GM12872 (cell line): ENCODE results near the gene COPRS.
A peak's percentile ranks its signal among the peaks of the same experiment; 100 is the strongest.

Experiments
- CTCF ChIP-seq: IDR thresholded peaks from 3 replicates; pipeline ENCODE4 v1.5.1; 2011; ENCODE audit warnings: low read depth, mild to moderate bottlenecking, low read length, moderate library complexity; ENCODE audit not compliant: insufficient read depth

The COPRS gene

GRCh38 chr17:31843070-31843745, 15.8 kb downstream of the COPRS start:
- no peak for TF ChIP-seq CTCF

GRCh38 chr17:31842195-31843069, 16.6 kb downstream of the COPRS start:
- TF ChIP-seq CTCF, result peak; percentile 94

- no peak for TF ChIP-seq CTCF
These were observed 17.2 kb downstream of the COPRS start for GRCh38 chr17:31841850-31842194.

- no peak for TF ChIP-seq CTCF
These were observed 20.3 kb downstream of the COPRS start for GRCh38 chr17:31838636-31839225.

GRCh38 chr17:31835984-31836383, 23.1 kb downstream of the COPRS start:
- TF ChIP-seq CTCF, result no peak

GRCh38 chr17:31834448-31834847, 24.6 kb downstream of the COPRS start:
- no peak for TF ChIP-seq CTCF

- no peak for TF ChIP-seq CTCF
These were observed 26.3 kb downstream of the COPRS start for GRCh38 chr17:31832746-31833145.
